Tongue (tissue), 2 donors: Measurements from ENCODE around the gene IQCC. TPM values are rescaled to one million over a fixed set of nuclear protein-coding genes. Genes with fewer than 3 reads are reported as not detected.
"Not testable (repeated sequence)": the region's sequence is repeated elsewhere in the genome, so short reads cannot be mapped to it uniquely, and the experiment has no call there.

Experiments
- DNase-seq: peaks from one replicate; pipeline ENCODE4 v3.0.0-alpha.2; 2015
- total RNA-seq: library from RNA; depleted of rRNA; stranded (reverse); fragments of >200 nt; gene quantifications from one replicate; pipeline ENCODE4 v1.2.3, GENCODE V29; 2014

The IQCC gene
- 2.7 TPM for total RNA-seq

DNA sequence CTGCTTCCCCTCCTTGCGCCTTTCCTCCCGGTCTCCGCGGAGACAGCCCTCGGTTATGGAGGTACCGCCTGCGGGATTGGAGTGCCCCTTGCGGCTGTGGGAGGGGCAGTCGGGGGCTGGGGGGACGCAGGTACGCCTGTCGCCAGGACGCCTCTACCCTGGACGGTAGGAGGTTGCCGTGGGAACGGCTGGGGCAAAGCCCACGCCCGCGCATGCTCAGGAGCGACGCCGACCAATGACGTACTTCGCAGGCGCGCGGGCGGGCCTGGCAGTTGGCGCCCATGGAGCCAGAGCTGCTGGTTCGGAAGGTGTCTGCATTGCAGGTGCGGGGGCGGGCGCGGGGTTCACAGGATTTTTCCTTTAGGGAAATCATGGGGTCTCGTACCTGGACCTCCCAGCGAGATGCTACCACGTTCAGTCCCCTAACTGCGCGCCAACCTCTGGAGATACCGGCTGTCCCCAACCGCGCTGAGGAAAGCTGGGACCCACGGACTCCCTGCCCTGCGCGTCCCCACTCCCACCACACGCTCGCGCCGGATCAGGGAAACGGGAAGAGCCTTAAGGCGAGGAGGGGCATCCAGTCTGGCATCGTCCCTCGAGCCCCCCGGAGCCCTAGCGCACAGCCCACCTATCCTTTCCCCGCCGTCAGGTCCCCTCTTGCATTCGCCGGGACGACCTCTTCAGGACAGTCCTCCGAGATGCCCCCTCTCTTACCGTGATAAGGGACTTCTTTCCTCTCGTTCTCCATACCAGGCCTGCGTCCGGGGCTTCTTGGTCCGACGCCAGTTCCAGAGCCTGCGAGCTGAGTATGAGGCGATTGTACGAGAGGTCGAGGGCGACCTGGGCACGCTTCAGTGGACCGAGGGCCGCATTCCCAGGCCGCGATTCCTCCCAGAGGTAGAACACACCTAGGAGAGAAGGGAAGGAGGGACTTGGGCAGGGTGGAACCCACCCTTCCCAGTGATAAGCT, at the start of gene IQCC:
TSS of gene IQCC (plus strand) at position 271 of the 970 bp plus-strand sequence. CDS start at position 282, 11 bp downstream.
- DNase-seq = peak; percentile 94

- DNase-seq = no peak
Measured at GRCh38 chr1:32159189-32159588, 46.3 kb upstream of the IQCC start.

DNA sequence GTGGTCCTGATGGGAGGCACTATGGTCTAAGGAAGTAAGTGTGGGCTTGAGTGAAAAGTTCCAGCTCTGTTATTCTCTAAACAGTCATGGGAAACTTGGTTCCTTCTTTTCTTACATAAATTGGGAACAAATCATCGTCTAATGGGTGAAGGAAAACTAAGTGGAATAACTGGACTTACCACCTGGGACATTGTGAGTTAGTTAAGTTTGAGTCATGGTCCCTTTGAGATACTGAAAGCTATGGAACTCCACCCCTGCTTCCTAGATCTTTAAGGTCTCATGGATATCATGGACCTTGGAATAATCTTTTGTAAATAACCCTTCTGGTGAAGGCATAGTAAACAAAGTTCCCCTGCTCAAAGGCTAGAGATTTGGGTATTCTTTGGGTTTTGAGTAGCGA, 42.1 kb upstream of the IQCC start:
- no peak for DNase-seq

GRCh38 chr1:32165633-32166032, 39.8 kb upstream of the IQCC start:
- not testable (repeated sequence) for DNase-seq

- no peak for DNase-seq
Measured at GRCh38 chr1:32170991-32171390, 34.5 kb upstream of the IQCC start.

DNA sequence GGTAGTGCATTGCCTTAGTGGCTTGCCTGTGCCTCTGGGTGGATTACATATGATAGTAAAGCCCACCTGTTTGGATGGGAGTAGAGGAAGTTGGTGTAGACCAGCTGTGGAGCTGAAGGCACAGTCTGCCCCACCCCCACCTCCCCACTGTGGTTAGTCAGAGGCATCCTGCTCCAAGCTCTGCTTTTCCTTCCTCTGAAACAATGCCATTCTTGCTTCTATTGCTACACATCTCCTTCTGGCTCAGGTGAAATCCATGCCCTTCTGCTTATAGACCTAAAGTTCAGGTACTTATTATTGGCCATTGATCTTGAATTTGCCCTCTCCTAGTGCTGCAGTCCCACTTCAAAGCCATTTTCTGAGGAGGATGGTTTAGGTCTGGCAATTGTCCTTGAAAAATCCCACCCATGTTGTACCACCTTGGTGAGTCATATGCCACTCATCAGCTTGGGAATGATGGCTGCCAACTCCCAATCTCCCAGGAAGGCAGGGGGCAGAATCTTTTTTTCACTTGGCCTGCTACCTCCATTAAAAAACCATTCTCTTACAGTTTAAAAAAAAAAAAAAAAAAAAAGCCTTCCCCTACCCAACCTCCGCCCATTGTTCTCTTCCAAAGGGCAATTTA, 32.7 kb upstream of the IQCC start:
- DNase-seq = no peak

GRCh38 chr1:32178380-32179192, 26.9 kb upstream of the IQCC start:
- DNase-seq = no peak

DNA sequence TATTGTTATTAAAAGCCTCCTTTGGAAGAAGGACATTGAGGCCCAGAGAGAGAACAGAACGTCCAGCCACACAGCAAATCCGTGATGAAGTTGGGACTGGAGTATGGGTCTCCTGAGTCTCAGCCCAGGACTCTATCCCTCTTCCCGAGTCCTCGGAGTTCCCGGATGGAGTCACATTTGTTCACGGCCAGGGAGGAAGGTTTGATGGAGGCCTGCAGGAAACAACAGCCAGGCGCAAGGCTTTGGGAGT, 26.4 kb upstream of the IQCC start:
- DNase-seq = no peak

- DNase-seq = peak; percentile 97
Measured at GRCh38 chr1:32179443-32180185, 25.9 kb upstream of the IQCC start, which contains the start of gene TXLNA. TSS of gene TXLNA (plus strand) at chr1:32179675. CDS start at chr1:32180346, 671 bp downstream.

- DNase-seq = peak; percentile 60
Measured at GRCh38 chr1:32180186-32181060, 25.0 kb upstream of the IQCC start.

DNA sequence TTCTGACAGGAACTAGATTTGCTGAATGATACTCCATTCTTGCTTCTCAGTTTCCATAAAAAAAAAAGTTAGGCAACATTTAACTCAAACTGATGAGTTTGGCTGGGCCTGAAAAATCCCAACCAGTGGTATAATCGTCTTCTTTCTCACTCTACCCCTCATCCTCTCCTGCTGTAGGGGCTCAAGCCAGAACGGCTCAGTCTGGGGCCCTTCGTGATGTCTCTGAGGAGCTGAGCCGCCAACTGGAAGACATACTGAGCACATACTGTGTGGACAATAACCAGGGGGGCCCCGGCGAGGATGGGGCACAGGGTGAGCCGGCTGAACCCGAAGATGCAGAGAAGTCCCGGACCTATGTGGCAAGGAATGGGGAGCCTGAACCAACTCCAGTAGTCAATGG, 24.4 kb upstream of the IQCC start:
- DNase-seq = no peak

- DNase-seq = no peak
Measured at GRCh38 chr1:32181563-32181962, 23.9 kb upstream of the IQCC start.

DNA sequence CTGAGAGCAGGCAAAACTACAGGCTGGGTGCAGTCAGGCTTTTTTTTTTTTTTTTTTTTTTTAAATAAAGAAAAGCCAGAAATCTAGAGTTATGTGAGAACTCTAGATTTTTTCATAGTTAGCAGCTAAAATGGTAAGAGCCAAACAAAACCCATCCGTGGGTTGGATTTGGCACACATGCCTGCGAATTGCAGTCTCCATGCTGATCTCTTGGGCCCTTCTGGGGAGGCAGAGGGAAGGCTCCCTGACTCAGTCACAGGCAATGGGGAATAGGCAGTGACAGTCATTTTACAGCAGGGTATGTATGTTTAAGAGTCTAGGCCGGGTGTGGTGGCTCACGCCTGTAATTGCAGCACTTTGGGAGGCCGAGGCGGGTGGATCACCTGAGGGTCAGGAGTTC, 23.4 kb upstream of the IQCC start:
- no peak for DNase-seq

- DNase-seq = no peak
Measured at GRCh38 chr1:32184650-32185049, 20.8 kb upstream of the IQCC start.

- no peak for DNase-seq
Measured at GRCh38 chr1:32186077-32186476, 19.4 kb upstream of the IQCC start.

DNA sequence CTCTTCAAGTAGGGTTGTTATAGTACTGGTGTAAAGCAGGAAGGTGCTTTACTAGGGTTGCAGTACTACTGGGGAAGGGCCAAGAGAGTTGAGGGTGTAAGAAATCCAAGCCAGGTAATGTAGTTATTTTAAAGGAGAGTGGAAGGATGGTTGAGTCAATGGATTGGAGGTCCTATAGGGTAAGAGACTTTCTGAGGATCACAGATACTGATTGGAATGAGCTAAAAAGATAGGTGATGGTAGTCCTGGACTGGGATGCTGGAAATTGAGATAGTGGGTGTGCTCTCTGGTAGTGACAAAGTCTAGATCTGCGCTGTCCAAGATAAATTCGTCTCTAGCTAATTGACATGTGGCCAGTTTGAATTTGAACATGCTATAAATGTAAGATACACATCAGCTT, 19.0 kb upstream of the IQCC start:
- no peak for DNase-seq

DNA sequence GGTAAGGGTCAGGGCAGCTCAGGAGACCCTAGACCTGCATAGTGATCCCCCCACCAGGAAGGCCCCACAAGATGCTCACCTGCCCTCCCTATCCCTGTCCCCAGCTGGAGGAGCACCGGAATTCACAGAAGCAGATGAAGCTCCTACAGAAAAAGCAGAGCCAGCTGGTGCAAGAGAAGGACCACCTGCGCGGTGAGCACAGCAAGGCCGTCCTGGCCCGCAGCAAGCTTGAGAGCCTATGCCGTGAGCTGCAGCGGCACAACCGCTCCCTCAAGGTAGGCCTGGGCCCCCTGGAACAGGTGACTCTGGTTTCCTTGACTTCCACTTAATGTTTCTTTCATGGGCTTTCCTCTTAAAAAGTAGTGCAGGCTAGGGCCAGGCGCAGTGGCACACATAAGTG, 17.6 kb upstream of the IQCC start:
- no peak for DNase-seq

- DNase-seq = no peak
Measured at GRCh38 chr1:32192220-32192948, 13.1 kb upstream of the IQCC start.

GRCh38 chr1:32194984-32195383, 10.5 kb upstream of the IQCC start:
- no peak for DNase-seq

DNA sequence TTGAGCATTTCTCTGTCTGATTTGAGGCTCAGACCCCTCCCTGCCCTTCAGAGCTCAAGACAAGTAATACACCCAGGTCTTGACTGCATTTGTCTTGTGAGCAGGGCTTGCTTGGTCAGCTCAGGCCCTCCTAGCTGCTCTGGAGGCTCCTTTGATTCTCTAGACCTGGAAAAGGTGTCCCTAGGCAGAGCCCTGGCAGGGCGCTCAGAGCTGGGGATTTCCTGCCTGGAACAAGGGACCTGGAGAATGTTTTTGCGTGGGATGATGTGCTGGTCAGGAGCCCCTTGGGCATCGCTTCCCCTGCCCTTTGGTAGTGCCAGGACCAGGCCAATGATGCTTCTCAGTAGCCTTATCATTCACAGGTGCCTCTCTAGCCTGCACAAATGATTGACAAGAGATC, 9.9 kb upstream of the IQCC start:
- no peak for DNase-seq
